Ramos (cell line): ENCODE measurements around the gene GNG7.
"Not testable (repeated sequence)": the region's sequence is repeated elsewhere in the genome, so short reads cannot be mapped to it uniquely, and the experiment has no call there.

Experiments
- in situ Hi-C: fragments of 300-500 bp; cut with MboI; formaldehyde crosslinking; loops from one replicate; pipeline ENCODE4 v1.14.3; 2022; ENCODE audit warnings: low sequenced_read_pairs; ENCODE audit not compliant: unreplicated experiment

The GNG7 gene

GRCh38 chr19:2567580-2567979 is 134.9 kb downstream of the GNG7 start:
- in situ Hi-C loops = no loop called here

- in situ Hi-C loops = not testable (repeated sequence)
Observed at GRCh38 chr19:2563546-2563945, 138.9 kb downstream of the GNG7 start.

GRCh38 chr19:2561895-2562294 is 140.6 kb downstream of the GNG7 start:
- in situ Hi-C loops = no loop called here

GRCh38 chr19:2561221-2561620 is 141.3 kb downstream of the GNG7 start:
- in situ Hi-C loops = no loop called here

- in situ Hi-C loops = no loop called here
Observed at GRCh38 chr19:2560369-2560768, 142.1 kb downstream of the GNG7 start.

- in situ Hi-C loops = no loop called here
Observed at GRCh38 chr19:2558543-2558942, 144.0 kb downstream of the GNG7 start.

- in situ Hi-C loops = not testable (repeated sequence)
Observed at GRCh38 chr19:2558131-2558530, 144.4 kb downstream of the GNG7 start.

GRCh38 chr19:2557093-2557440 is 145.4 kb downstream of the GNG7 start:
- in situ Hi-C loops = no loop called here

GRCh38 chr19:2556221-2557092 is 146.0 kb downstream of the GNG7 start:
- in situ Hi-C loops = no loop called here

GRCh38 chr19:2555422-2556220 is 146.9 kb downstream of the GNG7 start:
- in situ Hi-C loops = no loop called here

GRCh38 chr19:2554856-2555255 is 147.6 kb downstream of the GNG7 start:
- in situ Hi-C loops = no loop called here

- in situ Hi-C loops = no loop called here
Observed at GRCh38 chr19:2553510-2553909, 149.0 kb downstream of the GNG7 start.

- in situ Hi-C loops = no loop called here
Observed at GRCh38 chr19:2552859-2553258, 149.6 kb downstream of the GNG7 start.

GRCh38 chr19:2551864-2552185 is 150.7 kb downstream of the GNG7 start:
- in situ Hi-C loops = no loop called here

GRCh38 chr19:2551172-2551863 is 151.2 kb downstream of the GNG7 start:
- in situ Hi-C loops = no loop called here

- in situ Hi-C loops = no loop called here
Observed at GRCh38 chr19:2550431-2551171, 151.9 kb downstream of the GNG7 start.

GRCh38 chr19:2549701-2550191 is 152.7 kb downstream of the GNG7 start:
- in situ Hi-C loops = no loop called here

GRCh38 chr19:2548966-2549365 is 153.5 kb downstream of the GNG7 start:
- in situ Hi-C loops = no loop called here

- in situ Hi-C loops = no loop called here
Observed at GRCh38 chr19:2547721-2548120, 154.8 kb downstream of the GNG7 start.

- in situ Hi-C loops = no loop called here
Observed at GRCh38 chr19:2547033-2547680, 155.3 kb downstream of the GNG7 start.
